Activated CD4-positive, alpha-beta T cell treated with anti-CD3 and anti-CD28 coated beads for 1 hour (primary cell): ENCODE results near the gene DENND2D.
A peak's percentile ranks its signal among the peaks of the same experiment; 100 is the strongest.

Experiments
- DNase-seq: peaks from one replicate; pipeline ENCODE4 v3.0.0-alpha.2; 2020

Gene DENND2D

DNA sequence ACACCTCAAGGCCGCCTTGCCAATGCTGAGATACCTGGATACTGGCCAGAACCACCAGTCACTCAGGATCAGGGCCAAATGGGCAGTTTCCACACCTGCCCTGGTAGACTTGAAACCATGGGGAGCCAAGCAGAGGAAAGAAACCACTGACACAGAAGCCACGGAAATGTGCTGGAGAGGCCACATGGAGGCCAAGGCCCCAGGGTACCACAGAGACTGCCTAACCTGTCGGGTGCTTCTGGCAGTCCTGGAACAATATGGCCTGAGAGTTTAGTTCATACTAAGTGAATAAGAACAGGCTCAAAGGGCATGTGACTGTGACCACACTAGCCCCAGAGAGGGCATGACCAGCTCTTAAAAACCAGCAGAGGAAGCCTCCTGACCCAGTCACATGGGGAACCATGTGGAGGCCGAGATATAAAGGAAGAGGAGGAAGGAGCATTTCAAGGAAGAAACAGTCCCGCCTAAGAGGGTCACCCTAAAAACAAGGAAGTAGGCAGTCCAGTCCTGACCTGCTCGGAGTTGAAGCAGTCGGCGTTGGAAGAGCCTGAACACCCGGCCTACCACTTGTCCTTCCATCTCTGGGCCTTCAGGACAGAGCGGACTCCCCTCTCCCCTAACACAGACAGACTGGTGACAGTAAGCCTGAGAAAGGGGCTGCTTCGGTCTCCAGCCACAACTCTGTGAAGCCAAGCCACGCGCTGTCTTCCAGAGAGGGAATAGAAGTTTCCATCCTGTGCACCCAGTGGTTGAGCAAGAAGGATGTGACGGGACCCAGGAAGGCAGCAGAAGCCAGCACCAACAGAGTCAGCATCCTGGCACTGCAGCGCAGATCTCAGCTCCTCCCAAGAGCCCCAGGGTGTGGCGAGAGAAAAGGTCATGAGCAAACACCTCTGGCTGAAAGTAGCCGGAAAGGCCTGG lies at the start of gene DENND2D:
DENND2D (minus strand) TSS at position 766 of the 921 bp plus-strand sequence; CDS start at position 579, 187 bp downstream.
- peak; percentile 42 for DNase-seq

DNA sequence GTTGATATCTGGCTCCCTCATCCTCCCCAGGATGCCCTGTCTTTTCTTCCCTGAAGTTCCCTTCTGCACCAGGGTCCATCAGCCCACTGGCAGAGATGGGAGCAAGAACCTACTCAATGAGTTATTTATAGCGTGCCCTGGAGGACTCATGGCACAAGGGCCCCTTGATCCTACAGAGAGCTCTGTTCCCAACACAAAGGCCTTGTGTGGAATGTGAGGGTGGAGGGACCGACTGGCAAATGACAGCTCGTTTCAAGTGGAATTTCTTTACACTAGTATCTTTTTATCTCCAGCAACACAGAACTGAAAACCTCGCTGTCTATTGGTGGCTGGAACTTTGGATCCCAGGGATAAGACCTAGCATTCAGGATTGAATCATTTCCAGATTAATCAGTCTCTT lies 49.5 kb upstream of the DENND2D start:
- DNase-seq: no peak

GRCh38 chr1:111247125-111247838 lies 46.8 kb upstream of the DENND2D start:
- no peak for DNase-seq

GRCh38 chr1:111242805-111243523 lies 42.5 kb upstream of the DENND2D start:
- no peak for DNase-seq

- DNase-seq: no peak
These were observed 41.4 kb upstream of the DENND2D start for GRCh38 chr1:111241797-111242196.

DNA sequence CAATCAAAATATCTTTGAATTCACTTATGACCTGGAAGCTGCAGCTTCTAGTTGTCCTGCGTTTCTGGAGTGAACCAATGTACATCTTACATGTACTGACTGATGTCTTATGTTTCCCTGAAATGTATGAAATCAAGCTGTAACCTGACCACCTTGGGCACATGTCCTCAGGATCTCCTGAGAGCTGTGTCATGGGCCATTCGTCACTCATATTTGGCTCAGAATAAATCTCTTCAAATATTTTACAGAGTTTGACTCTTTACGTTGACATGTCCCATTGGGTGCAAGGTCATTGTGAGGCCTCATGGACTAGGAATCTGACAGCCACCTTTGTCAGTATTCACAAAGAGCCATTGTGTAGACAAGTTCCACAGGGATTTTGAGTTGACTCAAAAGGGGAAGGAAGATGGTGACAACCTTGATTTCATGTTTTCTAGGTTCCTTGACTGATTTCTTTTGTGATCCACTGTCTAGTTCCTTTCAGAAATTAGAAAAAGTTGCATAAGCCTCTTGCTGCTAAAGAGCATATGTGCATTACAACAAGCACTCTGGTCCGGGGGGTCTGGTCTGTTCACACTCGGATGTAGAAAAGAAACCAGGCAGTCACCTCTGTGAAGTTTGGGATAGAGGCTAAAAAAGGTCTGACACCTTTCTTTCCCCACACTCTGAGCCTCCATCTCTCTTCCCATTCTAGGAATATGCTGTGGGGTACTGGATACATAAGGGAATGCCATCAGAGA lies 37.8 kb upstream of the DENND2D start:
- DNase-seq: no peak

DNA sequence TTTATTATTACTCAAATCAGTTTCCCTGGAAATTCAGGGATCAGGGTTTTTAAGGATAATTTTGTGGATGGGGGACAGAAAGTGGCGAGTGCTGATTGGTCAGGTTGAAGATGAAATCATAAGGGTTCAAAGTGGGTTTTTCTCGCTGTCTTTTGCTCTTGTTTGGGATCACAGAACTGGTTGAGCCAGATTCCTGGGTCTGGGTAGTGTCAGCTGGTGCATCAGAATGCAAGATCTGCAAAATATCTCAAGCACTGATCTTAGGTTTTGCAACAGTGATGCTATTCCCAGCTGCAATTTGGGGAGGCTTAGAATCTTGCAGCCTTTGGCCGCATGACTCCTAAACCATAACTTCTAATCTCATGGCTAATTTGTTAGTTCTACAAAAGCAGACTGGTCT lies 36.4 kb upstream of the DENND2D start:
- no peak for DNase-seq

- DNase-seq: no peak
These were observed 35.9 kb upstream of the DENND2D start for GRCh38 chr1:111236379-111236778.

DNA sequence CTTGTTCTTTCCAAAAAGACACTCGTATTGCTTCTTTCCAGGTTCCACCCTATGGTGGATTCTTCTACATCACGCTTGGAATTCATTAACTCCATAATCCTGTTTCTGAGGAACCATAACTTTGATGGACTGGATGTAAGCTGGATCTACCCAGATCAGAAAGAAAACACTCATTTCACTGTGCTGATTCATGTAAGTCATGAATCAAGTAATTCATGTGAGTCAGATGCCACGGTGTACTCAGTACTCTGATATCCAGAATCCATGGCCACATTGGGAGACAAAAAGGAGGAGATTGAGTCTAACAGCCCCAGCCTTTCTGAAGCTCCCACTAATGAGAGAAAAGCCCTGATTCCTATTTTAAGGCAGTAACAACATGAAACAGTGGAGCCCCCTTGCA lies 34.4 kb upstream of the DENND2D start:
- DNase-seq: no peak

GRCh38 chr1:111234258-111234657 lies 33.8 kb upstream of the DENND2D start:
- no peak for DNase-seq

DNA sequence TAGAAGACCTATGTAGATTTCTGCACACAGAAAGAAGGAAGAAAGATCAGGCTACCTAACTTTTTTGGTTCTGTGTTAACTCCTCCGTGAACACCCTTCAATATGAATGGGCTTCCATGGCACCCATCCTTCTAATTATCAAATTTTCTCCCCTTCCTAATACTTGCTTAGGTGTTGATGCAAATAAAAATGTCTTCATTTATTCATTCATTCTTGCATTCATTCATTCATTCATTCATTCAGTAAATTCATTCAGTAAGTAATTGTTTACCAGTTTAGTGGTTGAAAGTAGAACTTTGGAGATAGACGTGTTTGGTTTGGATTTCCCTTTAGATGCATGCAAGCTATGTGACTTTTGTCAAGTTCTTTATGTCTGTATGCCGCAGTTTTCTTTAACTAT lies 31.7 kb upstream of the DENND2D start:
- no peak for DNase-seq

DNA sequence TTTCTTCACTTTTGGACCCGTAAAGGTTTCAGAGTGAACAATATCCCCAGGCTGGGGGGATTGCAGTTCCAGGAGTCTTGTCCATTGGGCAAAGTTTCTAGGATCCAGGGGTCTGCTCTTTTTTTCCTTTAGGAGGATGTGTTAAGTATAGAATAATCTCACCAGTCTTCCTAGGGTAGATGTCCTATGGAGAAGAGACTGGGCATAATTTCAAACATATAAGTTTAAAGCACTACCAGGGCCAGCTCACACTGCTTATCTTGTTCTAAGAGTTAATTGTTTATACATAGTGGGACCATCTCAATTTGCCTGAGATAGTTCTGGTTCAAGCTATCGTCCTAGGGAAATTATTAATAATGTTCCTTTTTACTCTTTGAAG lies 28.3 kb upstream of the DENND2D start:
- no peak for DNase-seq

- DNase-seq: no peak
These were observed 27.7 kb upstream of the DENND2D start for GRCh38 chr1:111227851-111228747.

GRCh38 chr1:111227434-111227833 lies 27.0 kb upstream of the DENND2D start, which contains the start of gene CHI3L2:
TSS of gene CHI3L2 (plus strand) at chr1:111227713. CDS start at chr1:111227730, 17 bp downstream.
- no peak for DNase-seq

GRCh38 chr1:111225717-111226400 lies 25.4 kb upstream of the DENND2D start:
- no peak for DNase-seq

- no peak for DNase-seq
These were observed 24.6 kb upstream of the DENND2D start for GRCh38 chr1:111225091-111225490.

DNA sequence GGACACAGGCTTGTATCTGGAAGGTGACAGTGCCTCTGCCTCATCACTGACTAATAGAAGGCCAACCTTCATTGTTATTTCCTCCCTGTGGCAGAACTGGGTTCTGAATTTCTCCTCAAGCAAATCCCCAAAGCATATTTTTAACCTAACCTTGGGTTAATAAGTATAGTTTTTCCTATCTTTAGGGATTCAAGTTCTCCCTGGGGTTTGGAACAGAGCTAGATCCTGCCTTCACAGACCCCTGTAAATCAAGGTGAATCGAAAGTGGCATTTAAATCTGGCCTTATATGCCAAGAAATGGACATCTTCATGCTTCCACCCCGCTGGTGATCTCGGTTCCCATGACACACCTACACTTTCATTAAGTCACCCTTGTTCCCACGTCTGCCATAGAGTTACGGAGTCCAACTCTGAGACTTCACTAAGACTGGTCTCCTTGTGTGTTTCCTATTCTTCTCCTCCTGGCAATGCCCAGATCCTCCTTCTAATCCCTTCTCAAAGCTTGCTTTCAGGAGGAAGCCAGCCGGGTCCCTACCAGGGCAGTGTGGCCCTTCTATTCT lies 22.8 kb upstream of the DENND2D start:
- no peak for DNase-seq

DNA sequence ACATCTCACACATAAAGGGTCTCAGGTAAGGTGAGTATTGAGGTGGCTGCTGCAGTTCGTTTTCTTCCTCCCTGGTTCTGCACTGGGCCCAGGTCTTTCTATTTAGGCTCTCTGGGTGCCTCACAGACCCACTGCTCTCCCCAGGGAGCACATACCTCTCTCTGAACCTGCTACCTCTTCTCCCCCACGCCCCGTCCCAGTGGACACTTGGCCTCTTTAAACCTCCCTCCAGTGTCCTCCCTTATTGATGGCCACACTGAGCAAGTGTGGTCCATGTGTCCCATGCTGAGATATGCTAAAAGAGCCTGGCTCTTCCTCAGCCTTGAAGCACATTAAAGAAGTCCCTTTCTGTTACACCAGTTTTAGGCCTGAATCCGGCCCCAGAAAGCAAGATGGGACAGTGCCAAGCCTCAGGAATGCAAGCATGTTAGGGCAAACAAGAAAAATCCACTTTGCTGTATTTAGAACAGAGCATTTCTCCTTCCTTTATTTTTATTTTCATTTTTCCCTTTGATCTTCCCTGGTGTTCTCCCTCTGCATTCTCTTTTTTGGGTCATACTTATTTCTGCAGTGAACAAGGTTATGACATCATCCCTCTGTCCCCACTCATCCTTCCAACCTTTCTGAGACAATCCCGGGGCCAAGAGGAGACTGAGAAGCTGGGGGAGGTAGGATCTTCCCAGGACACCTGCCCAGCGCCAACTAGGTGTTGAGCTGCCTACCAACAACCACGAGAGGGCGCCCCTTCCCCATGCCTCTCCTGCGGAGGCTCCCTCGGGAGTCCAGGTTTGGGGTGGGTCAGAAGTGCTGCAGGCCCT lies 22.1 kb upstream of the DENND2D start:
- peak; percentile 61 for DNase-seq

DNA sequence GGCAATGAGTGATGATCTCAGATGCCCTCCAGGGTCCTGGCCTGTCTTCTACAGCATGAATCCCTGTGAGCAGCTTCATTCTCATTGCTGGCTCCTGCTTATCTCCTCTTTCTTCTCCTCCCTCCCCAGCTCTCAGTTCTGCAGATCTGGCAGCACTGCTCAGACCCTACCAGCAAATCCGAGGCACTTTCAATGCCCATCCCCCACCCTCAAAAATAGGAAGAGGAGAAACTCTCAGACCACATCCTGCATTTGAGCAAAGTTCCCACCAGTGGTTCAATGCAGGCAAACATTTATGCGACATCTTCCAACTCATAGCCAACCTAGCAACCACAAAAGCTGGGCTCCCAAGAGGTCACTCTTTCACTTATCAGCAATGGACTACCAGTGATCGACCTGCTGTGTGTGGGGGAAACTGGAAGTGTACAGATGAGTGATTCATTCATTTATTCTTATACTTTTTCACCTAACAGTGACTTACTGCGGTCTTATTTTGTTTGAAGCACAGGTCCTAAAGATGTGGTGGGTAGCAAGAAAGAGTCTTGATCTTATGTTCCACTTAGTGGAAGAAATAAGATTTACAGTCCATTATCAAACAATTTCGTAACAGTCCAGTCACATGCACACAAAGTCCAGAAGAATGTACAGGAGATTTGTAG lies 21.3 kb upstream of the DENND2D start:
- no peak for DNase-seq
